ENCODE measurements around the gene RHEX.

GRCh38 chr1:206062464-206062863 is 9.5 kb downstream of the RHEX start:
- TF ChIP-seq POLR2A (IDR thresholded peaks at IDR 0.05; ENCODE audit: low read length) = no peak
- no peak for TF ChIP-seq CTCF (IDR thresholded peaks at IDR 0.05)
- TF ChIP-seq HMGXB4 (CRISPR knock-in tag; IDR thresholded peaks at IDR 0.05; ENCODE audit: borderline replicate concordance) = no peak
- TF ChIP-seq REST (IDR thresholded peaks at IDR 0.05) = no peak
- TF ChIP-seq PHF8 (IDR thresholded peaks at IDR 0.05; ENCODE audit: borderline replicate concordance, low read depth) = no peak
- TF ChIP-seq EP300 (IDR thresholded peaks at IDR 0.05) = no peak

All from A549 (cell line).